ENCODE results near the gene AJAP1.
"Not testable (repeated sequence)": the region's sequence is repeated elsewhere in the genome, so short reads cannot be mapped to it uniquely, and the experiment has no call there.

The AJAP1 gene

DNA sequence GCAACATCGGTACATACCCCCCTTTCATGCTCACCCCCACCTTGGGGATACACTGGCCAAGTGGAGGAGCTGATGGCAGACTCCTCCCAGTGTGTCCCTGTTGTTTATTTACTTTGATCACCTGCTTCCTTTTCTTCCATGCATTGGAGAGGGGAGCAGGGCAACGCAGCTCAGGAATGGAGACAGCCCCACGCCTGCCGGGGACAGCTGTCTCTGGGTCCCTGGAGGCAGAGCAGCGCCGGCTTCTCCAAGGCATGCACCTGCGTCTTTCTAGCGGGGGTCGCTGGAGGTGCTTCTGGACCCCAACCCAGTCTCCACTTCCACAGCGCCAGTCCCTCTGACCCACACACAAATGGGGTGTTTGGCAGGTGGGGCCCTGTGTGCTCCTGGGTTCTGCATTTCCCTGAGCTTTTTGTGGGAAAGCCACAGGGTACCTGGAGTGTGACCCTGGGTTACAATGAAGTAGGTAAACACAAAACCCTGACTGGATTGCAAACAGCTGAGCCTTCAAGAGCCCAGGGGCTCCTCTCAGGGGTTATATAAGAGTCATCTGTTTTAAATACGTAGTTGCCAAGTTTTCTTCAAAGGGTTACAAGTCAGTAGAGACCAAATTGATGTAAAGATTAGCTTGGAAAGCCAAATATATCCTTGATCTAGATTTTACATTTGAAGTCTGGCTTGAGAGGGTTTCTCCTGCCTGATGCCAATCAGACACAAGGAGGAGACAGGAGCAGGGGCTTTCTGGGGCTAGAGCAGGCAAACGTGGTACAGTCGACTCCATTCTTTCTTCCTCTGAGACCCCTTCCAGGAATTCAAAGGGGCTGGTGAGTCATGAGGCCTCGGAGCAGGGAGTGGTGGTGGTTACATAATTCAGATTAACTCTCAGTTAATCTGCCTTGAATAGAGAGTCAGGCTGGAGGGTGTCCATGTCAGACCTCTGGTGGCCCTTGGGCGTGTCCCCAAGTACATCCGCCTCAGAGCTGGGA, 4.5 kb downstream of the AJAP1 start:
- DNase-seq, result no peak

DNA sequence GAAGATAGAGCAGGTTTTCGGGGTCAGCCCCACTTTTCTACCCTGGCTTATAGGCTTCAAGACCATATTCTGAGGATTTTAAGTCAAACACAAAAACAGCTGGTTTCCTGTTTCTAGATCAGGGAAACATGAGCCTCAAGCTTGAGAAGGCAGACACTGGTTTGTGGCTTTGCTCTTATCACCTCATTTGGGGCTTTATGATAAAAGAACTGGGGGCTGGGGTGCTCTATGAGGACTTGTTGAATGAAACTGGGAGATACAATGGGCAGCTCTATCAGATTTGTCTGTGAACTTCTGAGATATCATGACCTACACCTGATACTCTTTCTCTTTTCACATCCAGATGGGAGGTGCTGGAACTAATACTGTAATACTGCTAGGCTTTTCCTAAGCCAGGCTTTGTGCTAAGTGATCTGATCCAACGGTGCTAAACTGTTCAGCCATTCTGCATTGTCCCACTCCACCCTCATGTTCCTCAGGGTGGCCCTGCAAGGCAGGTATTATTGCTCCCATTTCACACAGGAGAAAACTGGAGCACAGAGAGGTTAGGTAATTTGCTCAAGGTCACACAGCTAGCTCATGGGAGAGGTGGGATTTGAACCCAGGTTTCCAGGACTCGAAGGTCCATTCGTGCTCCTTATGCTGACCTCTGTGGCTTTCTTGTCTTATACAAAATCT, 6.6 kb downstream of the AJAP1 start:
- no peak for DNase-seq

DNA sequence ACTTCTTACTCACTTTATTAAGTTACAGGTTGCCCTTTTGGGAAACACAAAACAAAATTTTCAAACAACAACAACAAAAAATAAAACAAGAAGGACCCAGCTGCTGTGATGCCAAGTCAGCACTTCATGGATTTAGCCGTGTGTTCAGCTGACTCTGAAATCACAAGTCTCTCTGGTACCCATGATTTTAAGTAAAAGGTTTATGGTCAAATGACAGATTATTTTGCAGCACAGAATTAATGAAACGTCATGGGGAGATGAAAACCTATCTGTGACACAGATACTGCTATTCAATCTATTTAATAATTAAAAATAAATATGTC, 7.1 kb downstream of the AJAP1 start:
- DNase-seq, result no peak

- no peak for DNase-seq
Measured at GRCh38 chr1:4662168-4662567, 7.8 kb downstream of the AJAP1 start.

- DNase-seq, result no peak
Measured at GRCh38 chr1:4662723-4663122, 8.3 kb downstream of the AJAP1 start.

DNA sequence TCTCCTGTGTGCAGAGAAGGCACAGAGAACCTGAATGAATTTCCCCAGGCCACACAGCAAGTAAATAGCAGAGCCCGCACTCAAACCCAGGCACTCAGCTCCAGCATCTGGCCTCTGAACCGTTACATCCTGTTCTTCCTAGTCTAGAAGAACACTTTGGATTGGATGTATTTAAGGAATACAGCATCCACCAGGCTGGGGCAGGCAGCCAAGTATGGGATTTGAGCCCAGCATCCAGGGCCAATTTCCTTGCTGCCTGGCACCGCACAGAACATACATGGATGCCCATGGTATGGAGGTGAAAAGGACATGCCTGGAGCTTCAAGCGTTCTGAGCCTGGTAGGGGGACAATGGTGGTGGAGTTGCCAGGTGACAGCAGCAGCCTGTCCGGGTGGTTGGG, 9.7 kb downstream of the AJAP1 start:
- DNase-seq, result no peak

- DNase-seq, result no peak
Measured at GRCh38 chr1:4664606-4665005, 10.2 kb downstream of the AJAP1 start.

GRCh38 chr1:4665456-4665855, 11.0 kb downstream of the AJAP1 start:
- DNase-seq, result no peak

DNA sequence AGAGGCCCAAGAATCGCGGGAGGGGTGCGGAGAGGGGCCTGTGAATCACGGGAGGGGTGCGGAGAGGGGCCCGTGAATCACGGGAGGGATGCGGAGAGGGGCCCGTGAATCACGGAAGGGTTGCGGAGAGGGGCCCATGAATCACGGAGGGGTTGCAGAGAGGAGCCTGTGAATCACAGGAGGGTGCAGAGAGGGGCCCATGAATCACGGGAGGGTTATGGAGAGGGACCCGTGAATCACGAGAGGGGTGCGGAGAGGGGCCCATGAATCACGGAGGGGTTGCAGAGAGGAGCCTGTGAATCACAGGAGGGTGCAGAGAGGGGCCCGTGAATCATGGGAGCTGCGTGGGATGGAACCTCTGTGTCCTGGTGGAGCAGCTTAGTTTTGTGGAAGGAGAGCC, 12.3 kb downstream of the AJAP1 start:
- not testable (repeated sequence) for DNase-seq

DNA sequence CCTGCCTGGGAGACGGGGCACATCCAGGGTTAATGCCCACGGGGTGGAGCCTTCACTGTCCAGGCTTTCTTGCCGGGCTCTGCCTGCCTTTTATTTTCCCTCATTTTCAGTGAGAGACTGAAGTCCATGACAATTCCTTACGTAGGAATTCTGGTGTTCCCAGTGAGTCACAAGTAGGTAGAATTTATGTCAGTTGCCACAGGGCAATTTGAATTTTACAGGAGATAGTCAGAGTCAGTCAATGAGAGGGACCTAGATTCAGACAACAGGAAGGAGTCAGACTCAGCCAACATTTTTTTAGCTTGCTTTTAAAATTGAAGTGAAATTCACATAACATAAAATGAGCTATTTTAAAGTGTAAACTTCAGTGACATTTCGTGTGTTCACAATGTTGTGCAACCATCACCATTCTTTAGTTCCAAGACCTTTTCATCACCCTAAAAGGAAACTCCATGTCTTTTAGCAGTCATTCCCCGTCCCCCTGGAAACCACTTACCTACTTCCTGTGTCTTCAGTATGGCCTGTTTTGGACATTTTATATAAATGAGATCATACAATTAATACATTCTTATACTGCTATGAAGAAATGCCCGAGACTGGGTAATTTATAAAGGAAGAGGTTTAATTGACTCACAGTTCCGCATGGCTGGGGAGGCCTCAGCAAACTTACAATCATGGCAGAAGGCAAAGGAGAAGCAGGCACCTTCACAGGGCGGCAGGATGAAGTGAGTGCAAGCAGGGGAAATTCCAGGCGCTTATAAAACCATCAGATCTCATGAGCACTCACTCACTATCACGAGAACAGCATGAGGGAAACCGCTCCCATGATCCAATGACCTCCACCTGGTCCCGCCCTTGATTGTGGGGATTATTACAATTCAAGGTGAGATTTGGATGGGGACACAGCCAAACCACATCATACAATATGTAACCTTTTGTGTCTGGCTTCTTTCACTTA, 14.6 kb downstream of the AJAP1 start:
- no peak for DNase-seq

GRCh38 chr1:4670265-4670664, 15.9 kb downstream of the AJAP1 start:
- DNase-seq, result no peak

DNA sequence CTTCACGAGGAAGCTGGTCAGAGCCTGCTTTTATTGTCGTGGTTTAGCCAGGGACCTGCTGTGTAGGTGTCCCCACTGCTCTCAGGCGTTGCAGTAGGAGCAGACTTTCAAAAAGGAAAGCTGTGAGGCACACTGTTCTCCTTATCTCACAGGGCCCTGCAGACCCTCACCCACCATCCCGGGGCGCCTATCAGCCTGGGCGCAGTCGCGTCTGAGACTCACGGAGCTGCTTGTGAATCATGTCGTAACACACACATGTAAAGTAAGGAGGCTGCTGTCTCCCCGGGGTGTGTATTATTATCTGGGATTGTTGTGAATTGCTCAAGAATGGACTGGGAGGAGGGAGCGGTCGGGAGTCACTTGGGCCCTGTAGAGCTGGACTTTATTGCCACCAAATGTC, 17.4 kb downstream of the AJAP1 start:
- DNase-seq, result no peak

DNA sequence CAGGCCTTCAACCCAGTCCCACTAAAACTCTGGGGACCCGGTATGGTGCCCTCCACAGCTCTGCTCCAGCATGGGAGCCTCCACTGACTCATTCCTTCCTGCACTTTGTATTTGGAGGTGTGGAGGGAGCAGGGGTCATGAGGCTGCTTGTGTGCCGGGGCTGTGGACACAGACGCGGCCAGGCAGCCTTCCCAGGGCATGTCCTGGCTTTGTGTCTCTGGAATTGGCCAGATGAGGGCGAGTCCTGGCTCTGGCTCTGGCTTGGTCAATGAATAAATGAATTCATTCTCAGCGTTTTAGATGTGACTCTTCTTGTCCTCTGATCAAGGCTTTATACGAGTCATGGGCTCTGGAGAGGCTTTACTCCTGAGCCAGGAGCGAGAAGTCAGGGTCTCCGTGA, 19.1 kb downstream of the AJAP1 start:
- no peak for DNase-seq

- no peak for DNase-seq
Measured at GRCh38 chr1:4674117-4674516, 19.7 kb downstream of the AJAP1 start.

GRCh38 chr1:4674676-4675075, 20.3 kb downstream of the AJAP1 start:
- no peak for DNase-seq

DNA sequence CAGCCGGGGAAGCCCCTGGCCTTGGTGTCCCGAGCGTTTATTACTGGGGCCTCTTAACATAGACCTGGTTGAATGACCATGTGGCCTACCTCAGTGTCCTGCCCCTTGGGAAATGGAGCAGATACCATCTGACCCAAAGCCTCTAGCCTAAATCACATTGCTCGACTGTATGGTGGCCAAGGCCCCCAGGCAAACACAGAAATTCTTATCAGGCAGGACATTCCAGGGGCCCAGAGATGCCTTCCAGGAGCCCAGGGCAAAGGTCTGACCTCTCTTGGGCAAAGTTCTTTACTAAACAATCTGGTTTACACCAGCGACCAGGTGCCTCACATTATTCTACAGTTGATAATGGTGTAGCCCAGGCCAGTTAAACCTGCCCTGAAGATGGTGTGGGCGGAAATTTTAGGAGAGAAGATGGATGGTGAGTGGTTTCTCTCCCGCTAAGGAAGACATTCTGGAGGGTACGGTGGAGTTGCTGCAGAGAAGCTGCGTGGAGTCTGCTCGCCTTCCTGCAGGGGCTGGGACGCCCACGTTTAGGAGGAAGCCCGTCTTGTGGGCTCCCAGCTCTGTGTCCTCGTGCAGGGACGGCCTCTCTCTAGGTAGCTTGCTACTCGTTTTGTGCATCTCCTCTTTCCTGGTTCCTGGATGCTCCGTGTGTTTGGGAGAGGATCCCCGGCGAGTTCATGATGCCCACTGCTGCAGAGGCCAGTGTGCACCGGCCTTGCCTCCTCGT, 21.2 kb downstream of the AJAP1 start:
- no peak for DNase-seq

DNA sequence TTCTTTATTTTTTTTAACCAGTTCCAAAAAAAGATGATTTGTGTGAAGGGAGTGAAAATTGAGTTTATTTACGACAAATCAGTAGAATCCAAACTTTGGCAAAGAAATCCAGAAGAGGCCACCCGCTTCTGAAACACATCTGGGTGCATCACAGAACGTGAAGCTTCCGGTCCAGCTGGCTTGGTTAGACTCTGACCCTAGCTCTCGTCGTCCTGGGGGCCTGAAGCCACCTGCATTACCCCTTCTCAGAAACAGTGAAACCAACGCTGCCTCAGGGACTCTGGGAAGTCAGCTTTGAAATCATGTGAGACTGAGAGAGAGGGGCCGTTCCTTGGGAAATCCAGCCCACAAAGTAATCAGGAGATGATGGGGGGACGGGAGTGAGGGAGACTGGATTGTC, 21.8 kb downstream of the AJAP1 start:
- DNase-seq, result no peak

DNA sequence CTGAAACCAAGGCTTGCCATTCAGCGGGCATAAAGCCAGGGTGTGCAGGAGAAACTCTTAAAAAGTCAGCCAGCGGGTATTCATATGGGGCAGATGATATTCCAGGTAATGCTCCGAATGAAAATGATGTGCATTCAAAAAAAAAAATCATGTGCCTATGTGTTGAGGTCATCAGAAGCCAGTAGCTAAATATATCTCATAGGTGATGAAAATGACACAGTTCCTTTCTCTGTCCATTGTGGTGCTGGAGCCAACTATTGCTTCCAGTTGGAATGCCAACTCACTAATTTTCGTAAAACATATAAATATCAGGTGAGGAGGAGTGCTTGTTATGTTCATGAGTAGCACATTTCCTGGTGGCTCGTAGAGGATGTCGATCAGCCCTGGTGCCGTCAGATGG, 23.2 kb downstream of the AJAP1 start:
- no peak for DNase-seq

DNA sequence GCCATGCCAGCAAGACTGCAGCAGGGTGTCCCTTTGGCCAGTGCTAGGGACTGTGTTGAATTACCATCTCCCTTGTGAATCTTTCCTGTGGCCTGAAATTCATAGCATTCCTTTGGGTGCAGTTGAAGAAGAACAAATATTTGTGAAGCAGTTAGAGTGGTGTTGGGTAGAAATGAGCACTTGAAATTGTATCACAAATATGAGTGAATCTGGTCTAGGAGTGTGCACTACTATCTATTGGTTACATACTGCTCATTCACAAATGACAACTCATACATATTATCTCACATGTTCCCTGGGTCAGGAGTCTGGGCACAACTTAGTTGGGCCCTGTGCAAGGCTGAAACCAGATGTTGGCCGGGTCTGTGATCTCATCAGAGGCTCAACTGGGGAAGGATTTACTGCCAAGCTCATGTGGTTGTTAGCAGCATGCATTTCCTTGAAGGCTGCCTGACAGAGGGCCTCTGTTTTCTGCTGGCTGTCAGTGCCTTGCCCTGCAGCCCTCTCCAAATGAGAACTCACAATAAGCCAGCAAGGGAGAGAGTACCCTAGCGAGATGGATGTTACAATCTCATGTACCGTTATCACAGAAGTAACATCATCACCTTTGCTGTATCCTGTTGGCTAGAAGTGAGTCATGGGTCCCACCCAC, 23.8 kb downstream of the AJAP1 start:
- DNase-seq, result no peak

- no peak for DNase-seq
Measured at GRCh38 chr1:4681026-4681425, 26.6 kb downstream of the AJAP1 start.

- no peak for DNase-seq
Measured at GRCh38 chr1:4682607-4683220, 28.3 kb downstream of the AJAP1 start.

DNA sequence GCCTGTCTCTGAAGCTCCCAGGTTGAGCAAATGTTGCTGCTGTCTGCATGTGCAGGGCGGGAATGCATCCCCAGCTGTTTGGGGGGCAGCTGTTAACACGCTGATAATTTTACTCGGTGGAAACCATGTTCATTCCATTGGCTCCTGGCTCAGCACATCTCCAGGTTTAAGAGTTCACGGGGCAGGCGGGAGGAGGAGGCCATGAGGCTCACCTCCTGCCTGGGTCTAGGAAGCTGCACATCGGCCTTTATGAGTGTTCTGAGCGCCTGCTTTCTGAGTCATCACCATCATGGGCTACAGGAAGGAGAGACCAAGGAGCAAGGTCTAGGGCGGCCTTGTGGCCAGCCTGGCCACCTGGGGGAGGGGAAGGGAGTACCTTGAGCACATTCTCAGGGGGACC, 29.7 kb downstream of the AJAP1 start:
- DNase-seq, result no peak
